HG03060 (cell line): ENCODE data around the gene COL4A2.

Experiments used
- ATAC-seq: cut with Tn5 transposase; IDR thresholded peaks from one replicate; pipeline ENCODE4 v1.9.1; 2021; ENCODE audit warnings: low read depth, moderate number of reproducible peaks; ENCODE audit not compliant: unreplicated experiment

The COL4A2 gene

DNA sequence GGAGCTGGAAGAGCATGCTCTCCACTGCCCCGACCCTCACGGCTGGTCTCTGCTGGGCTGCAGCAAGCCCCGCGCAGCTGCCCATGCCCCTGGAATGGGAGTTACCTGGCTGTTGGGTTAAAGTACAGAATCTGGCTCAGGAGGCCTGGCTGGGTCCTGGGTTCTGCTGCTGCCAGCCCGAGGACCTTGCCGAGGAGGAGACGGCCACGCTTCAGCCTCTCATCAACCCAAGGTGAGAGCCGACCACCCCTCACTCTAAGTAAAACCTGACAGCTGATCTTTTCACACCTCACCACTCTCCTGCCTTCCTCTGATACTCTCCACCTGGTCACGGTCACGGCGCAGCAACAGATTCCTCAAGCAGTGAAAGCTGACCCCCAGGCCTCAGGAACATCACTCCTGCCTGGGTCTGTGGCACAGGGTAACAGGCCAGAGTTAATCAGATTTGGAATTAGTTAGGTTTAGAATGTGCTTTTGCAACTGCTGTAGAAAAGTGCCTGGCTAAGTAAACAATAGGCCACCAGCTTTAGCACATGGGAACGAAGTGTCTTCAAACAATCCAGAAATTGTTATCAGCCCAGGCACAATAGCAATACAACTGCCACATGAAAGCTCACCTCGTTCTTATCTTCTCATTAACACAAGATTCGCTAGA lies 233.9 kb downstream of the COL4A2 start:
- no peak for ATAC-seq

DNA sequence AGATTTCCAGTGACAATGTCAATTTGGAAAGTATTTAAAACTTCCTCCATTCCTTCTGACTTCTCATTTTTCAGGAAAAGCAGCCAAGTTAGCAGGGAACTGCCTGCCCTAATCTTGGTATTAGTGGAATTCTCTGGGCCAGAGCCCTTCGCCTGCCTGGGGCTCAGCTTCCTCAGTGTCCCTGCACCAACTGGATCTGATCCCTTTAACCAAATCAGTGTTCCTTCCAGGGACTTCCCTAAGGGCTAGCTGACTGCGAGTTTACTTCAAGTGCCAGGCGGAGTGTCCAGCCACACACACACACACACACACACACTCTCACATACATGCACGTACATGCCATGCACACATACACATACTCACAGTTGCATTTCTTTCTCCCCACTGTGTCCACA lies 234.4 kb downstream of the COL4A2 start:
- no peak for ATAC-seq

GRCh38 chr13:110542169-110542796 lies 235.2 kb downstream of the COL4A2 start:
- no peak for ATAC-seq

DNA sequence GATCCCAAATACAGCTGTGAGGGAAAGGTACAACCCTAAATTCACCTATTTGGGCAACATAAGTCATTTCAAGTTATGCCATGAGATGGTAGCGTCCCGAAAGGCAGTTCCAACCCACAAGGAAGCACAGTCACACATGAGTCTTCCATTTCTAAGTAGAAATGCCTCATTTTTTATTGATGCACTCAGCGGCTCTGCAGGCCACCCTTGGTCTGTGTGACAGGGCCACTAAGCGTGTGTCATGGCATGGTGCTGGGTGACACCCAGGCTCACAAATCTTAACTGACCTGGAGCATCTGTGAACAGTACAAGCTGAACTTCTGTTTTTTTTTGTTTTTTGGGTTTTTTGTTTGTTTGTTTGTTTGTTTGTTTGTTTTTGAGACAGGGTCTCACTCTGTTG lies 239.3 kb downstream of the COL4A2 start:
- ATAC-seq: no peak

- ATAC-seq: no peak
These were observed 239.8 kb downstream of the COL4A2 start for GRCh38 chr13:110546926-110547325.

GRCh38 chr13:110548891-110549794 lies 242.1 kb downstream of the COL4A2 start:
- ATAC-seq: no peak

DNA sequence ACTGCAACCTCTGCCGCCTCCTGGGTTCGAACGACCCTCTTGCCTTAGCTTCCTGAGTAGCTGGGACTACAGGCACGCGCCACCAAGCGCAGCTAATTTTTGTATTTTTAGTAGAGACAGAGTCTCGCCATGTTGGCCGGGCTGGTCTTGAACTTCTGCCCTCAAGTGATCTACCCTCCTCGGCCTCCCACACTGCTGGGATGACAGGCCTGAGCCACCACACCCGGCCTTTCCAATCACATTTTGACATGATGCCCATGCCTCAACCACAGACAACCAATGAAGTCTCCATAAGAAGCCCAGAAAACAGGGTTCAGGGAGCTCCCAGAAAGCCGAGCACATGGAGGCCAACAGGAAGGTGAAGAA lies 242.7 kb downstream of the COL4A2 start:
- no peak for ATAC-seq

- no peak for ATAC-seq
These were observed 244.2 kb downstream of the COL4A2 start for GRCh38 chr13:110551284-110551683.

GRCh38 chr13:110552767-110553166 lies 245.7 kb downstream of the COL4A2 start:
- ATAC-seq: no peak

DNA sequence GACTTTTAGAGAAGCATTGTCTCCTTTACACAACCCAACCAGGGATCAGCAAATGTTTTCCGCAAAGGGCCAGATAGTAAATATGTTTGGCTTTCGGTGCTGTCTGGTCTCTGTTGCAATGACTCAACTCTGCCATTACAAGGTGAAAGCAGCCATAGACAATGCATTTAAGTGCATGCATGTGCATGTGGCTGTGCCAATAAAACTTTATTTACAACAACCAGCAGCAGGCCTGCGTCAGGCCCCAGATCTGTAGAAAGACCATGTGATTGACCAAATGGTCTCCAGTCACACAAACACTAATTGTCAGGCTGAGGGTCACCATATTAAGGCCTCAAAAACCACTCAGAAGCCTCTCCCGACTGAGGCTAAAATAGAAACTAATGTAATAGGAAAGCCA lies 246.3 kb downstream of the COL4A2 start:
- no peak for ATAC-seq

GRCh38 chr13:110554227-110554836 lies 247.2 kb downstream of the COL4A2 start:
- no peak for ATAC-seq

- ATAC-seq: no peak
These were observed 247.9 kb downstream of the COL4A2 start for GRCh38 chr13:110554946-110555345.

DNA sequence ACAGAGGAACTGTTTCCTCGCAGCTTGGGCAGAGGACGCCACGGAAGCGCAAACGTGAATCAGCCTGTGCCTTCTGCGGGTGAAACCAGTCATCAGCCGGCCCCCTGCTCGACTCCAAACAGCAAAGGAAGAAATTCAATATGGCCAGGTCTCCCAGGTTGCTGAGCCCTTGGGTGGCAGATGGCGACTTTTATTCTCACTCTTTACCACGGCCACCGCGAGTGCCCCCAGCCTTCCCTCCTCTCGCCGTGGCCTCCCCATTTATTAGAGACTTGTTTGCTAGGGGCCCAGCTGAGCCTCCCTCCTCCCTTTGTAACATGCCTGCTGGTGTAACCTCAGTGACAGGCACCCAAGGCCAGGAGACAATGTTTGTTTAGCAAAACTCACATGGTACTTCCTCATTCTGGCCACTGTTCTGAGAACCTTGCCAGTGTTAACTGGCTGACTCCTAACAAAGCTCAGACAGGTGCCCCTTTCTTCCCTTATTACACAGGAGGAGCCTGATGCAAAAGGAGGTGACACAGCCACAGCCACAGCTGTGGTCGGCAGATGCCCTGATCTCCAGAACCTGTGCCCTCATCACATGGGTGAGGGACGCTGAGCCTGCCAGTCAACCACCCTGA lies 248.6 kb downstream of the COL4A2 start:
- ATAC-seq: peak; percentile 61

- ATAC-seq: no peak
These were observed 249.1 kb downstream of the COL4A2 start for GRCh38 chr13:110556224-110556606.

- no peak for ATAC-seq
These were observed 250.0 kb downstream of the COL4A2 start for GRCh38 chr13:110557082-110557481.

GRCh38 chr13:110557610-110558305 lies 250.7 kb downstream of the COL4A2 start:
- no peak for ATAC-seq

DNA sequence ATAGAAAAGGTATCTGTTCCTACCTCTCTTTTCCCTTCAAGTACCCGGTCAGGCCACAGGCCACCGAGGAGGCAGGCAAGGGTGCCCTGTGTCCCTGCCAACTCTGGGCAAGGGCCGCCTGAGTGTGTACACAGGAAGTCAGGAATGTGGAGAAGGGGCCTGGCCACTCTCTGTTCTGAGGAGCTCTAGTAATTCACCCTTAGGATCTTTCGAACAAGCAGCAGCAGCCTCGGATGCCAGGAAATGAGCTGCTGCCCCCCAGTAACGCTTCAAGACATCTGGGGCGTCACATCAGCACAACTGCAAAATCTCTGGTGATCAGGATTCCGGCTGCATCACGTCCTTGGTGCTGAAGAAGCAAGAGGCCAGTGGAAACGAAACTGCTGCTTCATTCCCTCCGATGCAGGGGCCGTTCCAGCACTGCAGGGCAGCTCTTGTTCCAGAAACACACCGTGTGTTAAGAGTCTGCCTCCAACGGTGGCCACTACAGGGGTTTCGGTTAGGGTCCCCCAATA lies 252.4 kb downstream of the COL4A2 start:
- ATAC-seq: no peak

- no peak for ATAC-seq
These were observed 252.9 kb downstream of the COL4A2 start for GRCh38 chr13:110559986-110560385.

DNA sequence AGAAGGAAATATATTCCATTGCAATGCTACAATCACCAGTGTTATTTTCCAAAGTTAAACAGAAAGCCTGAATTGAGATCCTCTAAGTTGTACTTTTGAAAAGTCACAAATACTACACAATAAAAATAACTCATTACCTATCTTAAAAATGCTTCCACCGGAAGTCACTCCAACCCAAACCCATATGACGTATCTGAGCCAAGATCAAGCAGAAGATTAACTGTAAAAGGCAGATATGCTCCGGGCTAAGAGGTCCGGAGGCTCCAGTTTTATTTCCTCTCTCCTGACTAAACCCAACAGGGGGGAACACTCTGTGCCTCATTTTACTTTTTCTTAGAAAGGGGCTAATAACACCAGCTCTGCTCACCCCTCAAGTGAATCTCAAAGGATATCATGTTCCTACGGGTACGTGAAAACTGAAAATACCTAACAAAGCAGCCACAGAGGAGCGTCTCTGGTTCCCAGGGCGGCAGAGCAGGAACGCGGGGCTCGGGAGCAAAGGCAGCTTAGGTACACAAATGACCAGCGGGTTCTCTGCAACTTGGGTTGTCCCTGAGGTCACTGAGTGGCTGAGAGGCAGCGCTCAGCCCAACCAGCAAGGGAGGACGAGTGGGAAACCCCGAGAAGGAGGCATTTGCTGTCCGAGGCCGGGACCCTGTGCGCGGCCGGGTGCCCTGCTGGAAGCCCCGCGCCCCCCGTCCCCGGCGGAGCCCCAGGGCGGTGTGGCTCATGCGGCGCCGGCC lies 253.7 kb downstream of the COL4A2 start:
- ATAC-seq: peak; percentile 17
